Measurements from ENCODE around the gene RAB4A. TPM values are rescaled to one million over a fixed set of nuclear protein-coding genes. Genes with fewer than 3 reads are reported as not detected.

RAB4A gene
- total RNA-seq, 4 donors from 2014 or later = 24.1 to 50.7 (median 43.0) TPM

GRCh38 chr1:229263254-229263653 is 7.7 kb upstream of the RAB4A start:
- no peaks in the 10 kb centered on the region for H3K27me3 ChIP-seq
- H3K27ac ChIP-seq = no peak overlapping the region
- no peak for DNase-seq
- H3K9me3 ChIP-seq = no peaks in the 10 kb centered on the region
- no peak overlapping the region for H3K4me3 ChIP-seq
- TF ChIP-seq CTCF (IDR thresholded peaks at IDR 0.05) (no peak), POLR2A (IDR thresholded peaks at IDR 0.05) (no peak)
- peaks cover 4 to 16% (median 5%) of the 10 kb centered on the region in 3 donors for H3K4me1 ChIP-seq
- no peaks in the 10 kb centered on the region for H3K36me3 ChIP-seq
- intact Hi-C loops (cut with DNase I) = loop anchor here (5.0 kb wide), 1 partner anchor 219 kb away; no protein-coding TSS in a partner anchor

- H3K9me3 ChIP-seq = no peaks in the 10 kb centered on the region
- 82 to 85% methylated on average over 6 to 7 of the region's 7 CpGs for WGBS, 2 donors
- H3K36me3 ChIP-seq = no peaks in the 10 kb centered on the region
- no peak for DNase-seq
- no peaks in the 10 kb centered on the region for H3K27me3 ChIP-seq
- no peak for TF ChIP-seq CTCF (IDR thresholded peaks at IDR 0.05)
- no peak for TF ChIP-seq POLR2A (IDR thresholded peaks at IDR 0.05)
- intact Hi-C loops (cut with DNase I) = loop anchor here (5.0 kb wide), 1 partner anchor 218 kb away; no protein-coding TSS in a partner anchor
- H3K4me1 ChIP-seq = peaks cover under 1 to 19% (median 5%) of the 10 kb centered on the region in 3 donors
- no peak overlapping the region for H3K4me3 ChIP-seq
- peak overlapping the region in 2 of 4 donors; percentile 11 to 37 for H3K27ac ChIP-seq
These were observed 6.8 kb upstream of the RAB4A start for GRCh38 chr1:229264068-229264467.

- H3K36me3 ChIP-seq = no peaks in the 10 kb centered on the region
- intact Hi-C loops (cut with DNase I) = loop anchor here (5.0 kb wide), 1 partner anchor 218 kb away; no protein-coding TSS in a partner anchor
- TF ChIP-seq CTCF (IDR thresholded peaks at IDR 0.05) = no peak
- TF ChIP-seq POLR2A (IDR thresholded peaks at IDR 0.05) = no peak
- H3K27me3 ChIP-seq = no peaks in the 10 kb centered on the region
- no peak for DNase-seq
- WGBS, 2 donors = 72 to 77% methylated on average over 5 of the region's 5 CpGs
- no peak overlapping the region for H3K4me3 ChIP-seq
- H3K27ac ChIP-seq = peak overlapping the region in 2 of 4 donors; percentile 11 to 37
- H3K9me3 ChIP-seq = no peaks in the 10 kb centered on the region
- peaks cover 3 to 23% (median 5%) of the 10 kb centered on the region in 3 donors for H3K4me1 ChIP-seq
These were observed 6.4 kb upstream of the RAB4A start for GRCh38 chr1:229264487-229264886.

GRCh38 chr1:229266274-229266673 is 4.6 kb upstream of the RAB4A start:
- Histone ChIP-seq H3K27me3 (no peaks in the 10 kb centered on the region), H3K4me3 (no peak overlapping the region), H3K9me3 (no peaks in the 10 kb centered on the region), H3K4me1 (peaks cover 11 to 38% (median 12%) of the 10 kb centered on the region in 3 donors), H3K36me3 (no peaks in the 10 kb centered on the region), H3K27ac (no peak overlapping the region)
- no peak for DNase-seq
- 65 to 73% methylated on average over 3 of the region's 3 CpGs for WGBS, 2 donors
- intact Hi-C loops (cut with DNase I) = loop anchor here (5.0 kb wide), 1 partner anchor 76 kb away; the partner anchor contains the start of gene CCSAP
- TF ChIP-seq POLR2A (IDR thresholded peaks at IDR 0.05) (no peak), CTCF (IDR thresholded peaks at IDR 0.05) (no peak)

- 69 to 72% methylated on average over 2 of the region's 2 CpGs for WGBS, 2 donors
- DNase-seq = no peak
- no peak for TF ChIP-seq POLR2A (IDR thresholded peaks at IDR 0.05)
- TF ChIP-seq CTCF (IDR thresholded peaks at IDR 0.05) = no peak
These were observed 3.9 kb upstream of the RAB4A start for GRCh38 chr1:229266832-229267500.

More at GRCh38 chr1:229266832-229267500, 3.9 kb upstream of the RAB4A start:
- peak overlapping the region in 1 of 4 donors; percentile 78 for H3K27ac ChIP-seq
- H3K9me3 ChIP-seq = no peaks in the 10 kb centered on the region
- H3K27me3 ChIP-seq = no peaks in the 10 kb centered on the region
- no peak overlapping the region for H3K4me3 ChIP-seq
- intact Hi-C loops (cut with DNase I) = loop anchor here (5.0 kb wide), 1 partner anchor 75 kb away; the partner anchor contains the start of gene CCSAP
- no peaks in the 10 kb centered on the region for H3K36me3 ChIP-seq
- peaks cover 12 to 43% (median 15%) of the 10 kb centered on the region in 3 donors for H3K4me1 ChIP-seq

All from esophagus squamous epithelium (tissue), 5 donors.